Fibroblast of skin of abdomen (primary cell): ENCODE measurements around the gene SLTM. TPM values are rescaled to one million over a fixed set of nuclear protein-coding genes. Genes with fewer than 3 reads are reported as not detected.
A peak's percentile ranks its signal among the peaks of the same experiment; 100 is the strongest.
"Not testable (repeated sequence)": the region's sequence is repeated elsewhere in the genome, so short reads cannot be mapped to it uniquely, and the experiment has no call there.

Source experiments
- DNase-seq: peaks from one replicate; pipeline ENCODE4 v3.0.0-alpha.2; 2013
- polyA plus RNA-seq, 2 experiments: library from polyadenylated mRNA; unstranded; fragments of 120-200 nt; gene quantifications; one replicate each; pipeline ENCODE4 v1.2.1, GENCODE V29; 2013; ENCODE audit not compliant: insufficient read length in 2 of 2

The SLTM gene
- 59.1 TPM for polyA plus RNA-seq (2013, experiment 1 of 2; ENCODE audit: insufficient read length)
- 55.2 TPM for polyA plus RNA-seq (2013, experiment 2 of 2; ENCODE audit: insufficient read length)

- peak; percentile 95 for DNase-seq
Observed at GRCh38 chr15:58933281-58934113, at the start of gene SLTM. TSS of gene SLTM (minus strand) at chr15:58933679. CDS start at chr15:58933565, 114 bp downstream.

DNA sequence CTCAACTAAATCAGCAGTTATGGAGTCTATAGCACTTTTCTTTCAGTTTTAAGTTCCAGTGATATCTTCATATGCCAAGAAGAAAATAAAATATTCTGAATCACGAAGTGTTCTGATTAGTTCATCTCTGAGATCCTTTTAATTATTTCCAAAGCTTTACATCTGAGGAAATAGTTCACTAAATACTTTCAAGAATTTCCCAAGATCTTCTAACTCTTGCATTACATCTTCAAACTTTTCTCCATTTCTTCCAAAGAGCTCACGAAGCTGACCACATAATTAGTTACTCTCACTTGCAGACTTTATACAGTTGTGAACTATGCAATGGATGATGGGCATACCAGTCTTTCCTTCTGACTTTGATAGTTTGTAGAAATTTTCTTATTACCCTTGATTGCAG lies 49.8 kb upstream of the SLTM start:
- no peak for DNase-seq

DNA sequence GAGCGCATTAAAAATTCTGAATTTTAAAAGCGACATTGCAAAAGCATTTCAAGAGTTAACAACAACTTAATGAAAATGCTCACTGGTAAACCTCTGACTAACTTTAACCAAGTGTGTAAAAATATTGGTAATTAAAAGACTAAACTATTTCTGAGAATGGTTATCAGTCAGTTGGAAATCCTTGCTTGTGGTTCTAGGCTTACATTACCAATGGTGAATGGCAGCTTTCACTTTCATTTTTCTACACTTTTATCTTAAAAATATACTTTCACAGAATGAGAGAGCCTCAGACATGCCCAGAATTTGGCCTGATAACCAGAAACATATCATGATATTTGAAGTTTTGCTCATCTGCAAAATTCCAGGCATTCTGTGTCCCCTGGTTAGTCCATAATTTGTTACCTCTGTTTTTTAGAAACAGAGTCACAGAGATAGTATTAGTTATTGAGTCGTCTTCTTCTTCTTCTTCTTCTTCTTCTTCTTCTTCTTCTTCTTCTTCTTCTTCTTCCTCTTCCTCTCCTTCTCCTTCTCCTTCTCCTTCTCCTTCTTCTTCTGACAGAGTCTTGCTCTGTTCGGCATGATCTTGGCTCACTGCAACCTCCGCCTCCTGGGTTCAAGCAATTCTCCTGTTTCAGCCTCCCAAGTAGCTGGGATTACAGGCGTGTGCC lies 48.5 kb upstream of the SLTM start:
- no peak for DNase-seq

DNA sequence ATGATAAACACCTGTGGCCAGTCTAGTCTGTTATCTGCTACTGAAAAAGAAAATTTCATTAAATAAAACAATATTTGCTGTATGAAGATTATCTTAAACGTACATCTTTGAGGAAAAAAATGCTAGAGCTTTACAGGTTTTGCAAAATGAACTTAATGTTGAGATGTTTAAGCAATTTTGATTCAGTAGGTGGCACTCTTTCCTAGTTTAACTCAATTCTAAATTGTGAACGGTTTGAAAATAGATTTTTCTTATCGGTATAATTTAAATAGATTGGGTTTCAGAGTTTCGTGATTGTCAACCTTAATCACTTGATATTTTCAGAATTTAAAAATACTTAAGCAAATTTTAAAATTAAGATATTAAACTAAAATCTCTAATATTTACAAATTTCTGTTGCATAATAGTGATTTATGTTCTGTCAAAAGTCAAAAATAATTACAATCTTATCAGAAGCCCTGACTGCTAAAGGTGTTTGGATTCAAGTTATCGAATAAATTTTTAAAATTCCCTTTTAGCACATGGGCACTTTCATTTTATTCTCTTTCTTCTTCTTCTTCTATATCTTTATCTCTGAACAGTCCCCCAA lies 47.0 kb upstream of the SLTM start:
- DNase-seq, result peak; percentile 27

DNA sequence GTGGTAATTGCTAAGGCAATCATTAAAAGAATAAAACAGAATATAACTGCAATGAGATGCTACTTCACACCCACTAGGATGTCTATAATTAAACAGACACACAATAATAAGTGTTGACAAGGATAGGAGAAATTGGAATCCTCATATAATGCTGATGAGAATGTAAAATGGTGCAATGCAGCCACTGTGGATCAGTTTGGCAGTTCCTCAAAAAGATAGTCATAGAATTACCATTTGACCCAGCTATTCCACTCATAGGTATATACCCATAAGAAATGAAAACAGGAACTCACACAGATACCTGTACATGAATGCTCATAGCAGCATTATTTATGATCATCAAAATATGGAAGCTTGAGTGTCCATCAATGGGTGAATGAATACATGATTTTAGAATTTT lies 44.4 kb upstream of the SLTM start:
- no peak for DNase-seq

GRCh38 chr15:58967479-58967878 lies 34.0 kb upstream of the SLTM start:
- no peak for DNase-seq

- peak; percentile 68 for DNase-seq
Observed at GRCh38 chr15:58966698-58967097, 33.2 kb upstream of the SLTM start.

DNA sequence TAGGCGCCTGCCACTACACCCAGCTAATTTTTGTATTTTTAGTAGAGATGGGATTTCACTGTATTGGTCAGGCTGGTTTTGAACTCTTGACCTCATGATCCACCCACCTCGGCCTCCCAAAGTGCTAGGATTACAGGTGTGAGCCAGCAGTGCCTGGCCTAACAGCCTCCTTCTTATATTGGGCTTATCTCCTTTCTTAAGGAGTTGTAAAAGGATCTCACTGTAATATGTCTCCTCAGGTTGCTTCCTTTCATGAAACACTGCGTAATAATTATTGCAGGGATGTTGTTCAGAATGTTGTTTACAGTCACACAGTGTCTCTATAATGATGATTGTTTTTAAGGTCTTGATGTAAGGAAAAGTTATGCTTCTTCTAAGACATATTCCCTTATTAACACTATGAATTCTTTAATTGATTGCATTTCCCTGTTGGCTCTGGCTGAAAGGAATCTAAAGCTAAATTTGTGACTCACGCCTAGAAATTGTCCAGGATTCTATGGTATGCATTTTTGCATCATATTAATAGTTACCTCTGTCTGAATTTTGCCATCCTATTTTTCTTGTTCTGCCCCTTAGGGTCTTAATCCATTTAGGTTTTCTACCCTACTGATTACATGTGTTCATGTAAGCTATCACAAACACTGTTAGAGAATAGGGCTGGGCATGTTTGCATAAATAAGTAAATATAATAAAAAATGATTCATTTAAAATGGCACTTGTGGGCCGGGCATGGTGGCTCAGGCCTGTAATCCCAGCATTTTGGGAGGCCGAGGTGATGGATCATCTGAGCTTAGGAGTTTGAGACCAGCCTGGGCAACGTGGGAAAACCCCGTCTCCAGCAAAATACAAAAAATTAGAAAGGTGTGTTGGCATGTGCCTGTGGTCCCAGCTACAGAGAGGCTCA lies 29.4 kb upstream of the SLTM start:
- DNase-seq, result peak; percentile 54

DNA sequence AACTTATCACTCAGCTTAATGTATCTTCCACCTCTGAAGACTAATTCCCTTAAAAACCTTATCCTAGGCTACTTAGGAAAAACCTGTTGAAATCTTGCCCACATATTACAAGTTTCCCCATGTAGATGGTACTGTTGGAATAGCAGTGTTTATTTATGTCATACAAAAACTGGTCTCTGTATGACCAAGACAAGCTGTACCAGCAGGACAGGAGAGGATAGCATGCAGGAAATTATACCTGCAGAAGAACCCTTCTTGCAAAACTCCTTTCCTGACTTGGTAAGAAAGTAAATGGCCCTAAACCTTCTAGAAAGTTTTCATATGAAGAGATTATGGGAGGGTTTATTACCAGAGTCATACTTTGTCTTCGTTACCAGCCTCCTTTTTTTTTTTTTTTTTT lies 28.7 kb upstream of the SLTM start:
- DNase-seq, result no peak

GRCh38 chr15:58958811-58959210 lies 25.3 kb upstream of the SLTM start:
- no peak for DNase-seq

DNA sequence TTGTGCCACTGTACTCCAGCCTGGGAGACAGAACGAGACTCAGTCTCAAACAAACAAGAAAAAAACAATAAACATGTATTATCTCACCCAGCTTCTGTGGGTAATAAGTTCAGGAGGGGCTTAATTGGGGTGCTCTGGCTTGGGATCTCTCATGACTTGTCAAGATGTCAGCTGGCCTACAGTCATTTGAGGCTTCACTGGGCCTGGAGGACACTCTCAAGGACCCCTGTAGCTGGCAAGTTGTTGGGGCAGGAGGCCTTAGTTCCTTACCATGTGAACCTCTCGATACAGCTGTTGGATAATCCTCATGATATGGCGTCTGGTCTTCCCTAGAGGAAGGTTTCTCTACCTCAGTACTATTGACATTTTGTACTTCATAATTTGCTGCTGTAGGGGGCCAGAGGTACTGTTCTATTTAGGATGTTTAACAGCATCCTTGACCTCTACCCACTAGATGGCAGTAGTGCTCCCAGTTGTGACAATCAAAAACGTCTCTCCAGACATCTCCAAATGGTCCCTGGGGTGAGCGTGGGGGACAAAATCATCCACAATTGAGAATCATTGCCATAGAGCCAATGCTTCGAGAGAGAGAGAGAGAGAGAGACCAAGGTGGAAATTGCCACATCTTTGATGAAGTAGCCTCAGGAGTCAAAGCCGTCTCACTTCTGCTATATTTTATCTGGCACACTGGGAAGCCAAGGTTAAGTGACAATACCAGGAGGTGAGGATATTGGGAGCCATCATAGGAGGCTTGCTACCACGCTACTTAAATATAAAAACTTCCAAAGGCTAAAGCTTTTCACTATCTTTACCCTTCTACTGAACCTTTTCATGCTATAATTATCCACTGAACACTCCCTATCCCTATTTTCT lies 23.9 kb upstream of the SLTM start:
- peak; percentile 64 for DNase-seq

- peak; percentile 26 for DNase-seq
Observed at GRCh38 chr15:58952751-58953150, 19.3 kb upstream of the SLTM start.

DNA sequence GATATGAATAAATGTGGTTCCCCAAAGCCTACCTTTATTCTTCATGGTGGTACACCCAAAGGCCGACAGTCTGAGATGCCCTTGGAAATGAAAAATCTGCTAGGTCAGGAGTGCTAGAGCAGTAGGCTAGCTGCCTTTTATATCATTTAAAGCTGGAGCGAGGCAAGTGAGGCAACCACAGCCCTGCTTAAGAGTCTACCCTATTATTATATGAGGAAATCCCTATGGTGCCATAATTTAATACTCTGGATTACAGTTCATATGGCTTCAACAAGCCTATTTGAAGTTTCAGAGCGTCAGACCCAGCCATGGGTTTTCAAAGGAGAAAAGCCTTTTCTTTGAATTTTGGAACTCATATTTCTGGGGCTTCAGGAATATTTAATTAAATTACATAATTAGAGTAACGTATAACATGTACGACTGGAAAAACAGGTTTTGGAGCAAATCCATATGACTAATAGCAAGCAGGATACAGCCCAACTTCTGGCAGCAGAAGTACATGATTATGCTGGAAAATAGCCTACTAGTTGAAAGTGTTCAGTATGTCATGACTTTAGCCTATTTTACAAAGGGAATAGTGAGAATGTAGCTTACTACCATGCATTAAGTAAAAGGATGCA lies 18.0 kb upstream of the SLTM start:
- peak; percentile 73 for DNase-seq

- DNase-seq, result no peak
Observed at GRCh38 chr15:58947179-58947578, 13.7 kb upstream of the SLTM start.

DNA sequence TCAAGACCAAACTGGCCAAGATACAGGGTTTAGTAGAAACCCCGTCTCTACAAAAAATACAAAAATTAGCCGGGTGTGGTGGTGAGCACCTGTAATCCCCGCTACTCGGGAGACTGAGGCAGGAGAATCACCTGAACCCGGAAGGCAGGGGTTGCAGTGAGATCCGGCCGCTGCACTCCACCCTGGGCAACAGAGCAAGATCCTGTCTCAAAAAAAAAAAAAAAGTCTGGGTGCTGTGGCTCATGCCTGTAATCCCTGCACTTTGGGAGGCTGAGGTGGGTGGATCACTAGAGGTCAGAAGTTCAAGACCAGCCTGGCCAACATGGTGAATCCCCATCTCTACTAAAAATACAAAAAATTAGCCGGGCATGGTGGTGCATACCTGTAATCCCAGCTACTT lies 1.5 kb upstream of the SLTM start:
- DNase-seq, result not testable (repeated sequence)

DNA sequence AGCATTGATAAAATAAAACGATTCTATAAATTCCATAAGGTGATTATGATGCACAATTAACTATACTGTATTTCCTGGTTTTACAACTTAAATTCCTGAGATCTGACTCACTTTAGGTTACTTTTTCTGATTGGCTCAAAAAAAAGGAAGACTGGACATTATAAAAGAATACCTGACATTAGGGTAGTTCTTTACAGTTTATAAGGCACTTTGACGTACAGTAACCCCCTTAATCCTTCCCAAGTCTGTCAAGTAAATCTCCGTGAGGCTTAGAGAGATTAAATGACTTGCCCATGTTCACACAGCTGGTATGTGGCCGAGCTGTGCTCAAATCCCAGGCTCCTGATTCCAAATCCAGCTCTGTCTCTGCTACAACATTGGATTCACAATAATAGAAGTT lies 1.0 kb upstream of the SLTM start:
- DNase-seq, result no peak

DNA sequence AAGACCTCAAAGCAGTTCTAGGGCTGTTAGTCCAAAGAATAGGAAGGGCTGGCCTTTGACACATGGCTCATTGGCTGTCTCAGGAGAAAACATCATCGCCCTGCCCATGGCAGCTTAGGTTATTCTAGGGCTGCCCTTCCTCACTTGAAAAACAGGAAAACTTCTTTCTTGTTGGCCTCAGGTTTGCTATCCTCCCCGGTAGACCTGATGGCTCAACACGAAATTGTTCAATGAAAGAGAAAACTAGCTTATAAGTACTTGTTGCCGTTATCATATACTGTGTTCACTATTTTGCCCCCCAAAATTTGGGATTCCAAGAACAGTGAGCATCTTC lies 602 bp upstream of the SLTM start:
- DNase-seq, result no peak

- DNase-seq, result peak; percentile 38
Observed at GRCh38 chr15:58932710-58933280, 684 bp downstream of the SLTM start.

- DNase-seq, result peak; percentile 47
Observed at GRCh38 chr15:58931987-58932588, 1.4 kb downstream of the SLTM start.

DNA sequence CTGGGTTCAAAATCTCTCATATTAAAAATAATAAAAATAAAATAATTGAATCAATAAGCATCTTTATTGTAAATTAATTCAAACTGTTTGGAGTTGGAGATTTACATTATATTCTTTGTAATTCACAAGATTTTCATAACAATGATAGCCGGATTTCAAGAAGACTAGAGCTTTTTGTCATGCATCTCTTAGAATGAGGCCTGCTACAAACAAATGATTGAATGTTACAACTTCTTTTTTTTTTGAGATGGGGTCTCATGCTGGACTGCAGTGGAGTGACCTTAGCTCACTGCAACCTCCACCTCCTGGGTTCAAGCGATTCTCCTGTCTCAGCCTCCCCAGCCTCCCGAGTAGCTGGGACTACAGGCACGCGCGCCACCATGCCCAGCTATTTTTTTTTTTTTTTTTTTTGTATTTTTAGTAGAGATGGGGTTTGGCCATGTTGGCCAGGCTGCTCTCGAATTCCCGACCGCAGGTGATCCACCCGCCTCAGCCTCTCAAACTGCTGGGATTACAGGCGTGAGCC lies 3.5 kb downstream of the SLTM start:
- DNase-seq, result no peak
